Measurements from ENCODE around the gene GRIP2.

Gene GRIP2

DNA sequence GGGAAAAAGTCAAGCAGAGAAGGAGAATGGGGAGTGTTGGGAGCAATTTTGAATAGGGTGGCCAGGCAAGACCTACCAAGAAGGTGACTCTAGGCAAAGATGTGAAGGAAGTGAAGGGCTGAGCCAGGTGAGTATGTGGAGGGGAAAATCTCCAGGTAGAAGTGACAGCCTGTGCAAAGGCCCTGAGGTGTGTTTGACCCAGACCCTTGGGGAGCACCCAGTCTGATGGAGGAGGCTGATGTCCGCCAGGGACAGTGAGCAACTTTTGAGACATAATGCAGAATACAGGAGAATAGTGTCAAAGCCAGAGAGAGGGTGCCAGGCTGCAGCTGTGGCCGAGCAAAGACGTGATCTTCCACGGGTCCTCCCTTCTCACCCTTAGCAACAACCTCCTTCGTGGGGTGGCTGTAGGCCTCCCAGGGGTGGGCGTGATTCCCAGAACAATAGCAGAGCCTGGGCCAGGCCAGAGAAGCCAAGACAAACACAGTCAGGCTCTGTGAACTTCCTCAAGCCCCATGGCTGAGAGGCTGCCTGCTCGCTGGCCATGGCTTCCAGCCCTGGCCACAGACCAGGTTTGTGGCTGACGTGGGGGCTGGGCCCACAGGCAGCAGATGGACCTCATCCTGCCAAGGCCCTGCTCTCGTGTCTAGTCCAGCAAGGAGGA lies 79.7 kb downstream of the GRIP2 start:
- no peak overlapping the region for H3K4me3 ChIP-seq (ENCODE audit: low read length)
- WGBS (ENCODE audit: insufficient coverage, insufficient read length) = no CpG with 5 or more reads among the region's 9 CpGs
- DNase-seq (ENCODE audit: low read depth, low spot score) = no peak
- no peaks in the 10 kb centered on the region for H3K27me3 ChIP-seq (ENCODE audit: control insufficient read depth, insufficient read depth, low read length)
- H3K36me3 ChIP-seq (ENCODE audit: control insufficient read depth, insufficient read depth, low read length) = peaks cover 15% of the 10 kb centered on the region
- H3K4me1 ChIP-seq (ENCODE audit: control insufficient read depth, insufficient read depth, low read length) = 0 out of 2 replicates have a peak, but pooled peaks cover 2% of the 10 kb centered on the region
- H3K27ac ChIP-seq (ENCODE audit: low read length) = no peak overlapping the region
- no peaks in the 10 kb centered on the region for H3K9me3 ChIP-seq (ENCODE audit: control insufficient read depth, insufficient read depth, low read length)

GRCh38 chr3:14459787-14460186 lies 80.4 kb downstream of the GRIP2 start:
- WGBS (ENCODE audit: insufficient coverage, insufficient read length) = no CpG with 5 or more reads among the region's 3 CpGs
- no peaks in the 10 kb centered on the region for H3K27me3 ChIP-seq (ENCODE audit: control insufficient read depth, insufficient read depth, low read length)
- 0 out of 2 replicates have a peak, but pooled peaks cover 2% of the 10 kb centered on the region for H3K4me1 ChIP-seq (ENCODE audit: control insufficient read depth, insufficient read depth, low read length)
- H3K36me3 ChIP-seq (ENCODE audit: control insufficient read depth, insufficient read depth, low read length) = peaks cover 18% of the 10 kb centered on the region
- no peak overlapping the region for H3K4me3 ChIP-seq (ENCODE audit: low read length)
- H3K9me3 ChIP-seq (ENCODE audit: control insufficient read depth, insufficient read depth, low read length) = no peaks in the 10 kb centered on the region
- DNase-seq (ENCODE audit: low read depth, low spot score) = no peak
- no peak overlapping the region for H3K27ac ChIP-seq (ENCODE audit: low read length)

DNA sequence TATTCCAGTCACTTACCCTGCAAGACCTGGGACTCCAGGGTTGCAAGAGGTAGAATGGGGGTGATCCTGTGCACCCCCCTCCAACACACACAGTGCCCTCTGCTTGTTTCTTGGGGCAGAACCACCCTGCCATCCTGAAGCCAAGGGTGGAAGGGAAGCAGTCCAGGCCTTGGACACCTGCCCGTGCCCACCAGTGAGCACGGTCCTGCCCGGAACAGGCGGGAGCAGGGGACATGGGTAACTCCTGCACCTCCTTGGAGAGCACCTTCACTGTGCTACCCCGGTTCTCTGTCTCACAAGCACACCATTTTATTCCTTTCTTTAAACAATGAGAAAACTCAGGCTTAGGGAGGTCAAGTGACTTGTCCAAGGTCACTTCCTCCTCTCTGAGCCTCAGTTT lies 80.8 kb downstream of the GRIP2 start:
- H3K4me1 ChIP-seq (ENCODE audit: control insufficient read depth, insufficient read depth, low read length) = 0 out of 2 replicates have a peak, but pooled peaks cover 2% of the 10 kb centered on the region
- WGBS (ENCODE audit: insufficient coverage, insufficient read length) = no CpG with 5 or more reads among the region's 5 CpGs
- H3K27ac ChIP-seq (ENCODE audit: low read length) = no peak overlapping the region
- H3K9me3 ChIP-seq (ENCODE audit: control insufficient read depth, insufficient read depth, low read length) = no peaks in the 10 kb centered on the region
- H3K4me3 ChIP-seq (ENCODE audit: low read length) = no peak overlapping the region
- no peak for DNase-seq (ENCODE audit: low read depth, low spot score)
- no peaks in the 10 kb centered on the region for H3K27me3 ChIP-seq (ENCODE audit: control insufficient read depth, insufficient read depth, low read length)
- peaks cover 21% of the 10 kb centered on the region for H3K36me3 ChIP-seq (ENCODE audit: control insufficient read depth, insufficient read depth, low read length)

DNA sequence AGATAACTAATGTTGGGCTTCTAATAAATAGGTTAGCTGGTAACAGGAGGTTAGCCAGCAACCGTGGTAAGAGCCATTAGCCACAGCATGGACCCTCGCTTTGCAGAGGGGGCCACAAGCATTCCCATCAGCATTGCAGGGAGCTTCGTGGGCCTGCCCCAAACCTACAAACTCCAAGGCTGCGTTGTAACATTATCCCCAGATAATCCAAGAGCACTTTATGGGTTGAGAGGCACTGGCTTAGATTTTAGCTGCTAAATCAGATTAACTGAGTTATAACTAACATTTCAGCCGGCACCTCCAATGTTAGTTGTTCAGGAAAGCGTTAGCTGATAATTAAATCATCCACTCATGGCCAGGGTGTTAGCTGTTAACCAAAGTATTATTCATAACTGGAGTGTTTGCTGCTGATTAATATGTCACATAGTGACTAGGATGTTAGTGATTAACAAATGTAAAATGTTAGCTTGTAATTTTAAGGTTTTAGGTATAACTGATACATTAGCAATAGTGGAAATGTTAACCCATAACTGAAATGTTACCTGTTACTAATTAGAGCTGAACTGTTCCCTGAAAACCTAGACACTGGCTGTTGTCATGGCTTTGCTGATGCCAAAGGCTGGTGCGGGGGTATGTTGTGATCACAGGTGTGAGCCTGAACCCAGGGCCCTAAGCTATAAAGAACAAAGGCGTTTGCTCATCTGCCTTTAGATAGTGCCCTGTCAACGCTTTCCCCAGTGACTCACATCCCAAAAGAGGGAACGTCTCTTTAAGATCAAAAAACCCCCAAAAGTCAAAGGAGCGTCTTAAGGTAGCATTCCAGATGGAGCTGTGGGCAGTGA lies 81.5 kb downstream of the GRIP2 start:
- H3K36me3 ChIP-seq (ENCODE audit: control insufficient read depth, insufficient read depth, low read length) = peaks cover 17% of the 10 kb centered on the region
- no peak for DNase-seq (ENCODE audit: low read depth, low spot score)
- no peak overlapping the region for H3K27ac ChIP-seq (ENCODE audit: low read length)
- no CpG with 5 or more reads among the region's 11 CpGs for WGBS (ENCODE audit: insufficient coverage, insufficient read length)
- no peaks in the 10 kb centered on the region for H3K9me3 ChIP-seq (ENCODE audit: control insufficient read depth, insufficient read depth, low read length)
- no peaks in the 10 kb centered on the region for H3K27me3 ChIP-seq (ENCODE audit: control insufficient read depth, insufficient read depth, low read length)
- H3K4me1 ChIP-seq (ENCODE audit: control insufficient read depth, insufficient read depth, low read length) = 0 out of 2 replicates have a peak, but pooled peaks cover 2% of the 10 kb centered on the region
- H3K4me3 ChIP-seq (ENCODE audit: low read length) = no peak overlapping the region

DNA sequence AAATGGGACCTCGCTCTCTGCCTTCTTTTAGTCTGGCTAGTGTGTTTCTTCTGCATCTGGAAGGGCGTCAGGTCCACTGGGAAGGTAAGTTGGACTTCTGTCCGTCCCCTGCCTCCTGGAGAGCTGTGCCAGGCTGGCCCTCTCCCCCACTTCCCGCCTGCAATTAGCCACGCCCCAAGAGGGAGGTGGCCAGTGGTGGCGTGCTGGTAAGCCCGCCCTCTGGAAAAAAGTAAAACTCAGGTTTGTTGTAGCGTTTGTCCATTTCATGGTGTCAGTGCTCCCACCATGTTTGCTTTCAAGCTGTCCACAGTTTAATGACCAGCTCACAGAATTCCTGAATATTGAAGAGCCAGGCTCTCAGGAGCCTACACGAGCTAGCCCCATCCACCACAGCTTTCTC lies 82.1 kb downstream of the GRIP2 start:
- Histone ChIP-seq H3K4me1 (ENCODE audit: control insufficient read depth, insufficient read depth, low read length) (0 out of 2 replicates have a peak, but pooled peaks cover 2% of the 10 kb centered on the region), H3K9me3 (ENCODE audit: control insufficient read depth, insufficient read depth, low read length) (no peaks in the 10 kb centered on the region), H3K4me3 (ENCODE audit: low read length) (no peak overlapping the region), H3K36me3 (ENCODE audit: control insufficient read depth, insufficient read depth, low read length) (peaks cover 17% of the 10 kb centered on the region), H3K27ac (ENCODE audit: low read length) (no peak overlapping the region), H3K27me3 (ENCODE audit: control insufficient read depth, insufficient read depth, low read length) (no peaks in the 10 kb centered on the region)
- peak; percentile 27 for DNase-seq (ENCODE audit: low read depth, low spot score)
- WGBS (ENCODE audit: insufficient coverage, insufficient read length) = no CpG with 5 or more reads among the region's 9 CpGs

GRCh38 chr3:14457481-14457880 lies 82.7 kb downstream of the GRIP2 start:
- no CpG with 5 or more reads among the region's 5 CpGs for WGBS (ENCODE audit: insufficient coverage, insufficient read length)
- DNase-seq (ENCODE audit: low read depth, low spot score) = no peak
- H3K4me3 ChIP-seq (ENCODE audit: low read length) = no peak overlapping the region
- H3K9me3 ChIP-seq (ENCODE audit: control insufficient read depth, insufficient read depth, low read length) = no peaks in the 10 kb centered on the region
- 0 out of 2 replicates have a peak, but pooled peaks cover 2% of the 10 kb centered on the region for H3K4me1 ChIP-seq (ENCODE audit: control insufficient read depth, insufficient read depth, low read length)
- H3K36me3 ChIP-seq (ENCODE audit: control insufficient read depth, insufficient read depth, low read length) = peaks cover 17% of the 10 kb centered on the region
- H3K27ac ChIP-seq (ENCODE audit: low read length) = no peak overlapping the region
- no peaks in the 10 kb centered on the region for H3K27me3 ChIP-seq (ENCODE audit: control insufficient read depth, insufficient read depth, low read length)

DNA sequence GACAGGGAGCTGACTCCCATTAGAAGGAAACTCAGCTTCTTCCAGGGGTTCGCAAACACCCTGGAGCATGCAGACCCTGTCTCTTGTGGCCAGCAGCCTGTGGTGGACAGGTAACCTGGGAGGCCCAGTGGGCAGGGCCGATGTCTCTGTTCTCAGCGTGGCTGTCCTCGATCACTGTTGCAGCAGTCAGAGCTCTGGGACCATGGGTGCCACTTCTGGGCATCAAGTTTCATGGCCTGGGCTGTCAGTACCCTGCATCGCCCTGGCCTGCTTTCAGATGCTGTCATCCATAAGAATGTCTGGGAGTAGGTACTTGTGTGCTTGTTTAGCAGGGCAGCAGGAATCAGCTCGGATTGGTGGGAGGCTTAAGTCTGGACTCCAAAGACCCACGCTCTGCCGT lies 83.3 kb downstream of the GRIP2 start:
- Histone ChIP-seq H3K4me3 (ENCODE audit: low read length) (no peak overlapping the region), H3K27ac (ENCODE audit: low read length) (no peak overlapping the region), H3K4me1 (ENCODE audit: control insufficient read depth, insufficient read depth, low read length) (0 out of 2 replicates have a peak, but pooled peaks cover 2% of the 10 kb centered on the region), H3K9me3 (ENCODE audit: control insufficient read depth, insufficient read depth, low read length) (no peaks in the 10 kb centered on the region), H3K27me3 (ENCODE audit: control insufficient read depth, insufficient read depth, low read length) (no peaks in the 10 kb centered on the region), H3K36me3 (ENCODE audit: control insufficient read depth, insufficient read depth, low read length) (peaks cover 22% of the 10 kb centered on the region)
- WGBS (ENCODE audit: insufficient coverage, insufficient read length) = no CpG with 5 or more reads among the region's 8 CpGs
- no peak for DNase-seq (ENCODE audit: low read depth, low spot score)

DNA sequence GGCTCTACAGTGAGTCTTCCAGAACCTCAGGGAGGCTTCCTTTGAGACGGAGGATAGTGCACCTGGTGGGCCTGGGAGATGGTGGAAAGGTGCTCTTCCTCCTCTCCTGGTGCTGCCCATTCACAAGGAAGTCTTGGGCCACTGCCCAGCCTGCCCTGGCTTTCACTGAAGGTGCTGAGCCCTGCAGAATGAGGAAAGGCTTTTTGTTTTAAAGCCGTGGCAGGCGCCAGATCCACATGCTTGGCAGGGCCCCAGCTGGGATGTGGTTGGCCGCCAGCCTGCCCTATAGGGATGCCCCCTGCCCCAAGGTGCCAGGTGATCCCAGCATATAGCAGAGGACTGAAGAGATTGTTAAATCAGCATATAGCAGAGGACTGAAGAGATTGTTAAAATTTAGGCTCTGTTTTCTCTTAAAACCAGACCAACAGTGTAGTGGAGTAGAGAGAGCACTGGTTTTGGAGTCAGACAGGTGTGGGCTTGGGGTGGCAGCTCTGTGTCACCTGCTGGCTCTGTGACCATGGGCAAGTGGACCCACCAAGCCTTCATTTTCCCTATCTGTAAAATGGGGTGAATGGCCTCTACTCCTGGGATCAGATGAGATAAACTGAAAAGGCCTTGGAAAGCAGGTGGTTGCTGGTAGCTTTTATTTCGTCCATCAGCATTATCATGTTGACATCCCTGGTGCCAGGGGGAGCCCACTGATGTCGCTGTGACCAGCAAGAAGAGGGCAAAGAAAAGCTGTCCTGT lies 84.4 kb downstream of the GRIP2 start:
- no peak for DNase-seq (ENCODE audit: low read depth, low spot score)
- WGBS (ENCODE audit: insufficient coverage, insufficient read length) = no CpG with 5 or more reads among the region's 6 CpGs
- no peak overlapping the region for H3K4me3 ChIP-seq (ENCODE audit: low read length)
- peaks cover 19% of the 10 kb centered on the region for H3K36me3 ChIP-seq (ENCODE audit: control insufficient read depth, insufficient read depth, low read length)
- no peaks in the 10 kb centered on the region for H3K9me3 ChIP-seq (ENCODE audit: control insufficient read depth, insufficient read depth, low read length)
- 0 out of 2 replicates have a peak, but pooled peaks cover 2% of the 10 kb centered on the region for H3K4me1 ChIP-seq (ENCODE audit: control insufficient read depth, insufficient read depth, low read length)
- H3K27ac ChIP-seq (ENCODE audit: low read length) = no peak overlapping the region
- no peaks in the 10 kb centered on the region for H3K27me3 ChIP-seq (ENCODE audit: control insufficient read depth, insufficient read depth, low read length)

GRCh38 chr3:14454639-14455310 lies 85.4 kb downstream of the GRIP2 start:
- H3K9me3 ChIP-seq (ENCODE audit: control insufficient read depth, insufficient read depth, low read length) = no peaks in the 10 kb centered on the region
- 0 out of 2 replicates have a peak, but pooled peaks cover 2% of the 10 kb centered on the region for H3K4me1 ChIP-seq (ENCODE audit: control insufficient read depth, insufficient read depth, low read length)
- H3K36me3 ChIP-seq (ENCODE audit: control insufficient read depth, insufficient read depth, low read length) = peaks cover 18% of the 10 kb centered on the region; the same call in 1 of the 2 replicates
- DNase-seq (ENCODE audit: low read depth, low spot score) = no peak
- no CpG with 5 or more reads among the region's 8 CpGs for WGBS (ENCODE audit: insufficient coverage, insufficient read length)
- no peak overlapping the region for H3K4me3 ChIP-seq (ENCODE audit: low read length)
- H3K27me3 ChIP-seq (ENCODE audit: control insufficient read depth, insufficient read depth, low read length) = no peaks in the 10 kb centered on the region
- H3K27ac ChIP-seq (ENCODE audit: low read length) = no peak overlapping the region

Data from iPS DF 6.9 (cell line).